A172 (cell line): ENCODE measurements around the gene SULT1A3. TPM values are rescaled to one million over a fixed set of nuclear protein-coding genes. Genes with fewer than 3 reads are reported as not detected.
"Not testable (repeated sequence)": the region's sequence is repeated elsewhere in the genome, so short reads cannot be mapped to it uniquely, and the experiment has no call there.

Experiments
- DNase-seq: peaks from one replicate; pipeline ENCODE4 v3.0.0-alpha.2; 2015; ENCODE audit warnings: low spot score
- total RNA-seq: library from RNA; depleted of rRNA; stranded (reverse); fragments of >200 nt; shearing (Covaris generic); gene quantifications from 2 replicates; pipeline ENCODE4 v1.2.3, GENCODE V29; 2014; rRNA removed

SULT1A3 gene
- 5.1 and 6.6 TPM in 2 replicates for total RNA-seq

GRCh38 chr16:30199049-30199448 lies at the start of gene SULT1A3:
Gene SULT1A3 (plus strand): TSS chr16:30199255. CDS start chr16:30200729, 1,474 bp downstream.
- DNase-seq = not testable (repeated sequence)

- no peak for DNase-seq
Measured at GRCh38 chr16:30151091-30151490, 48.0 kb upstream of the SULT1A3 start.

DNA sequence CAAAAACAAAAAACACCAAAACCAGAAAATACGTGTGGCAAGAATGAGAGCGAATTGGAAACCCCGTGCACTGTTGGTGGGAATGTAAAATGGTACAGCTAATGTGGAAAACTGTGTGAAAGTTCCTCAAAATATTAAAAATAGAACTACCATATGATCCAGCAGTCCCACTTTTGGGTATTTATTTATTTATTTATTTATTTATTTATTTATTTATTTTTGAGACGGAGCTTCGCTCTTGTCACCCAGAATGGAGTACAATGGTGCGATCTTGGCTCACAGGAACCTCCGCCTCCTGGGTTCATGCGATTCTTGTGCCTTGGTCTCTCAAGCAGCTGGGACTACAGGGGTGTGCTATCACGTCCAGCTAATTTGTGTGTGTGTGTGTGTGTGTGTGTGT lies 46.5 kb upstream of the SULT1A3 start:
- no peak for DNase-seq

- DNase-seq = no peak
Measured at GRCh38 chr16:30155188-30155587, 43.9 kb upstream of the SULT1A3 start.

DNA sequence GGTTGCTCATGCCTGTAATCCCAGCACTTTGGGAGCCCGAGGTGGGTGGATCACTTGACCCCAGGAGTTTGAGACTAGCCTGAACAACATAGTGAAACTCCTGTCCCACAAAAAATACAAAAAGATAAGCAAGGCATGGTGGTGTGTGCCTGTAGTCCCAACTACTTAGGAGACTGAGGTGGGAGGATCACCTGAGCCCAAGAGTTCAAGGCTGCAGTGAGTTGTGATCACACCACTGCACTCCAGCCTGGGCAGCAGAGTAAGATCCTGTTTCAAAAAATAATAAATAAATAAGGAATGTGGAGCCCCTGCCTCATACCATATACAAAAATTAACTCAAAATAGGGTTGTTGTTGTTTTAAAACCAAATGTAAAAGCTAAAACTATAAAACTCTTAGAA lies 41.8 kb upstream of the SULT1A3 start:
- no peak for DNase-seq

- DNase-seq = no peak
Measured at GRCh38 chr16:30163538-30163937, 35.5 kb upstream of the SULT1A3 start.

DNA sequence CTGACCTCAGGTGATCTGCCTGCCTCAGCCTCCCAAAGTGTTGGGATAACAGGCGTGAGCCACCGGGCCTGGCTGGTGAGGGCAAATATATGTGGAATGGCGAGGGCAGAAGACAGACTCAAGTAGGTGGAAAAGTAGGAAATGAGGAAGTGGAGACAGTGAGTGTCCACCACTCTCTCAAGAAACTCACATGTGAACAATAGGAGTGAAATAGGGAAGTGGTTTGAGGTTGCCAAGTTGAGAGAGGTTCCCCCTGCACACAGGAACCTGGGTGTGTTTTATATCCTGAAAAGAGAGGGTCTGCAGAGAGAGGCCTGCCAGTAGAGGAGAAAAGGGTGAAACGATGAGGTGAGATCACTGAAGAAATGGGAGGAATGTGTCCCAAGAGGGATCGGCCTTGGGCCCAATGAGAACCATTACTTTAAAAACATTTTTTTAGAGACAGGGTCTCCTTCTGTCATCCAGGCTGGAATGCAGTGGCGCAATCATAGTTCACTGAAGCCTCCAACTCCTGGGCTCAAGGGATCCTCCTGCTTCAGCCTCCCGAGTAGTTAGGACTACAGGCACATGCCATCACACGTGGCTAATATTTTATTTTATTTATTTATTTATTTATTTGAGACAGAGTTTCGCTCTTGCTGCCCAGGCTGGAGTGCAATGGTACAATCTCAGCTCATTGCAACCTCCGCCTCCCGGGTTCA lies 32.7 kb upstream of the SULT1A3 start:
- DNase-seq = no peak

GRCh38 chr16:30168746-30169145 lies 30.3 kb upstream of the SULT1A3 start:
- not testable (repeated sequence) for DNase-seq

GRCh38 chr16:30169416-30169815 lies 29.6 kb upstream of the SULT1A3 start:
- DNase-seq = not testable (repeated sequence)

DNA sequence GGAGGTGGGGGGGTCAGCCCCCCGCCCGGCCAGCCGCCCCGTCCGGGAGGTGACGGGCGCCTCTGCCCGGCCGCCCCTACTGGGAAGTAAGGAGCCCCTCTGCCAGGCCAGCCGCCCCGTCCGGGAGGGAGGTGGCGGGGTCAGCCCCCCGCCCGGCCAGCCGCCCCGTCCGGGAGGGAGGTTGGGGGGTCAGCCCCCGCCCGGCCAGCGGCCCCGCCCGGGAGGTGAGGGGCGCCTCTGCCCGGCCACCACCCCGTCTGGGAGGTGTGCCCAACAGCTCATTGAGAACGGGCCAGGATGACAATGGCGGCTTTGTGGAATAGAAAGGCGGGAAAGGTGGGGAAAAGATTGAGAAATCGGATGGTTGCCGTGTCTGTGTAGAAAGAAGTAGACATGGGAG lies 28.9 kb upstream of the SULT1A3 start:
- not testable (repeated sequence) for DNase-seq

GRCh38 chr16:30173054-30173453 lies 26.0 kb upstream of the SULT1A3 start:
- DNase-seq = no peak

DNA sequence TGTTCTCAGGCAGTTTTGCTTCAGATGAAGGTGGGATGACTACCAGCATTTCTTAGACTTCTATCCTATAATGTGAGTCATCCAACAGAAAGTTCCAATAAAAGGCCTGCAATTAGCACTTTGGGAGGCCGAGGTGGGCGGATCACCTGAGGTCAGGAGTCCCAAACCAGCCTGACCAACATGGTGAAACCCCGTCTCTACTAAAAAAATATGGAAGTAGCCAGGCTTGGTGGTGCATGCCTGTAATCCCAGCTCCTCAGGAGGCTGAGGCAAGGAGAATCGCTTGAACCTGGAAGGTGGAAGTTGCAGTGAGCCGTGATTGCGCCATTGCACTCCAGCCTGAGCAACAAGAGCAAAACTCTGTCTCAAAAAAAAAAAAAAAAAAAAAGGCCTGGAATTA lies 22.2 kb upstream of the SULT1A3 start:
- DNase-seq = not testable (repeated sequence)

GRCh38 chr16:30179195-30179594 lies 19.9 kb upstream of the SULT1A3 start:
- no peak for DNase-seq

- DNase-seq = no peak
Measured at GRCh38 chr16:30179931-30180330, 19.1 kb upstream of the SULT1A3 start.

- DNase-seq = no peak
Measured at GRCh38 chr16:30180741-30181140, 18.3 kb upstream of the SULT1A3 start.

DNA sequence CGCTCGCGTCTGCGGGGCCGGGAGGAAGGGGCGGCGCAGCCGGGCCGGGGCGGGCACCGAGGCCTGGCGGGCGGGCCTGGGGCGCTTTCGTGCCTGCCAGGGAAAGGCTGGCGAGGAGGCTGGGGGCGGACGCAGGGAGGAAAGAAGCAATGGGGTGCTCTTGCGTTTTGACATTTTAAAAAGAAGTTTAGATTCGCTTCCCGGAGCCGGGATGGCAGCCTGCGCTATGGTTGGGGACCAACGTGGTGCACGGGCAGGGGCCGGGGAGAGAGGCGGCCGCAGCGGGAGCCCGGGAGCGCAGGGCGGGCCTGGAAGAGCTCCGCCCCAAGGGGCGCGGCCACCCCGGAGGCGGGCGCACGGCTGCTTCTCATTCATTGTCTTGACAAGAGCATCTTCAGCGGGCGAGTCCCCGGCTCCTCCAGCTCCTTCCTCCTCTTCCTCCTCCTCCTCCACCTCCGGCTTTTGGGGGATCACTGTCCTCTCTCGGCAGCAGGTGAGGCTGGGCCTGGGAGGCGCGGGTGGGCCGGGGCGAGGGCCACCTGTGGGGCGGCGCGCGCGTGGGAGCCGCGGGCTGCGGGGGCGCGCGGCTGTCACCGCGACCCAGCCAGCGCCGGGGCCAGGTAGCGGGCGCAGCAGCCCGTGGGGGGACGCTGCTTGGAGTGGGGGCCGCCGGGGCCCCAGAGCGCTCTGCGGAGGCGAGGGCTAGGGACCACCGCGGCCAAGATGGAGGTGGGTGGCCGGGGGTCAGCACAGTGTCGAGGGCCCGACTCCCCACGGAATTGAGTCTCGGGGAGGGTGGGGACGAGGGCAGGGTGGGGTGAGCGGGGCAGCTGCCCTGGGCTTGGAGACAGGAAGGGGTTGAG lies 15.6 kb upstream of the SULT1A3 start, which contains the start of gene CORO1A:
CORO1A (plus strand) TSS at position 370 of the 863 bp plus-strand sequence. CDS start 1,608 bp downstream, outside the sequence.
- peak; percentile 70 for DNase-seq

DNA sequence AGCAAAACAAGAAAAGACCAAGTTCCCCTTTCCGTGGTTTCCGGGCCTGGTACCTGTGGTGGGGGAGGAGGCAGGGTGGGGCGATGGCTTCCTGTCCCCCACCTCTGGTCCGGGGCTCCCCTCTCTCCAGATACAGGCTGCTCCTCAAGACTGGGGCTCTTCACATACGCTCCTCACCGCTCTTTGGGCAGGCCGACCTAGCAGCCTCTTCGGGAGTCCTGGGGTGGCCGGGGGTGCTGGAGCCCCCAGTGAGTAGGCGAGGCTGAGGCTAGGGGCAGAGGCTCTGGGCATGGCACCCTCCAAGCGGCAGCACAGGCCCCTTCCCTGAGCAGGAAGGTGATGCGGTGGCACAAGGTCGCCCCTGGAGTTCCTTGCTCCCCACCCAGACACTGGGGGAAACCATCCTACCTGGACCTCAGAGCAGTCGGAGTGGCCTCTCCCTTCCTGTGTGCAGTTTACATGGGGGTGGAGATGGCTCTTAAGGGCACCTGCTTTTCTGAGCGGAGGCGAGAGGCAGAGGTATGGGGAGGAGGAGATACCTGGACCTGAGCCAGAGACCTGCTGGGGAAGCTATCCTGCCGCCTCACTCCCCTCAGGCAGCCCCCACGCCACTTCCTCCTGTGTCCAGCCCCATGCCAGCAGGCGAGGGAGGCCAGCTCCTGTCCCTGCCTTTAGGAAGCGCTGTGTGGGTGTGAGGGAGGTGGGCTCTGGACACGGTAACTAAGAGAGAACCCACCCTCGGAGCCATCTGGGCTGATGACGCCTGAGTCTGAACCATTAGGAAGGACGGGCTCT lies 14.8 kb upstream of the SULT1A3 start:
- DNase-seq = no peak

- DNase-seq = no peak
Measured at GRCh38 chr16:30184891-30185682, 14.0 kb upstream of the SULT1A3 start.

GRCh38 chr16:30185683-30186421 lies 13.2 kb upstream of the SULT1A3 start:
- no peak for DNase-seq

GRCh38 chr16:30186444-30186781 lies 12.6 kb upstream of the SULT1A3 start:
- DNase-seq = no peak
